ENCODE data around the gene PPP4R4. TPM values are rescaled to one million over a fixed set of nuclear protein-coding genes. Genes with fewer than 3 reads are reported as not detected.

Gene PPP4R4
- total RNA-seq, 1 experiment from 2014 or later = 0.88 TPM

DNA sequence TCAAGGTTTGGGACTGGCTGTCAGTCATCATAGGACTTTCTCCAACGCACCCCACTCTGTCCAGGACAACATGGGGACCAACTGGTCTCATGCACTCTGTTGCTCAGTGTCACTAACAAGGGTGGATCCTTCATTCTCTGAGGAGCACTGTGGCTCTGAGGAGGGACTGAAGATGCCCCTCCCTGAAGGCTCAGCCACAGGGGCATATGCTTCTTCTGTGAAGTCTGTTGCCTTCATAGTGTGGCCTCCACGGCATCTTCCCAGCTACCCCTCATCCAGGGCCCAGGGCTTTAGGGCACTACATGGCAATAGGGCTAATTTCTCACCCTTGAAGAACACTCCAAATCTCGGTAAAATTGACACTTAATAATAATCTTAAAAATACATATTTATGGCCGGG, 30.4 kb upstream of the PPP4R4 start:
- BruUV-seq (replicated peaks) = no TSS peak
- Histone ChIP-seq H3K27ac (ENCODE audit: low read depth, low read length, poor library complexity, severe bottlenecking) (no peak overlapping the region), H3K9me3 (ENCODE audit: low read depth, low read length, poor library complexity, severe bottlenecking) (no peaks in the 10 kb centered on the region), H3K4me3 (ENCODE audit: low read depth, low read length, poor library complexity, severe bottlenecking) (no peak overlapping the region), H3K36me3 (ENCODE audit: insufficient read depth, low read length, poor library complexity, severe bottlenecking) (no peaks in the 10 kb centered on the region), H3K27me3 (replicated peaks; ENCODE audit: insufficient read depth, low read depth, low read length, poor library complexity) (no peaks in the 10 kb centered on the region), H3K4me1 (ENCODE audit: insufficient read depth, low read length, poor library complexity, severe bottlenecking) (no peaks in the 10 kb centered on the region)
- TF ChIP-seq, protein P1, sequence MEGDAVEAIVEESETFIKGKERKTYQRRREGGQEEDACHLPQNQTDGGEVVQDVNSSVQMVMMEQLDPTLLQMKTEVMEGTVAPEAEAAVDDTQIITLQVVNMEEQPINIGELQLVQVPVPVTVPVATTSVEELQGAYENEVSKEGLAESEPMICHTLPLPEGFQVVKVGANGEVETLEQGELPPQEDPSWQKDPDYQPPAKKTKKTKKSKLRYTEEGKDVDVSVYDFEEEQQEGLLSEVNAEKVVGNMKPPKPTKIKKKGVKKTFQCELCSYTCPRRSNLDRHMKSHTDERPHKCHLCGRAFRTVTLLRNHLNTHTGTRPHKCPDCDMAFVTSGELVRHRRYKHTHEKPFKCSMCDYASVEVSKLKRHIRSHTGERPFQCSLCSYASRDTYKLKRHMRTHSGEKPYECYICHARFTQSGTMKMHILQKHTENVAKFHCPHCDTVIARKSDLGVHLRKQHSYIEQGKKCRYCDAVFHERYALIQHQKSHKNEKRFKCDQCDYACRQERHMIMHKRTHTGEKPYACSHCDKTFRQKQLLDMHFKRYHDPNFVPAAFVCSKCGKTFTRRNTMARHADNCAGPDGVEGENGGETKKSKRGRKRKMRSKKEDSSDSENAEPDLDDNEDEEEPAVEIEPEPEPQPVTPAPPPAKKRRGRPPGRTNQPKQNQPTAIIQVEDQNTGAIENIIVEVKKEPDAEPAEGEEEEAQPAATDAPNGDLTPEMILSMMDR (conservative IDR thresholded peaks at IDR 0.05; ENCODE audit: low read depth, low read length) = no peak
- TF ChIP-seq EZH2 (IDR thresholded peaks at IDR 0.05; ENCODE audit: borderline replicate concordance, low read depth, low read length, poor library complexity, severe bottlenecking) = no peak
- ChIA-PET CTCF (no interaction called here), POLR2A (ENCODE audit: low non-redundant PET) (no interaction called here)
- intact Hi-C loops (cut with micrococcal nuclease; ENCODE audit: unreplicated experiment) = no loop called here
- no peak for DNase-seq (ENCODE audit: low spot score)

DNA sequence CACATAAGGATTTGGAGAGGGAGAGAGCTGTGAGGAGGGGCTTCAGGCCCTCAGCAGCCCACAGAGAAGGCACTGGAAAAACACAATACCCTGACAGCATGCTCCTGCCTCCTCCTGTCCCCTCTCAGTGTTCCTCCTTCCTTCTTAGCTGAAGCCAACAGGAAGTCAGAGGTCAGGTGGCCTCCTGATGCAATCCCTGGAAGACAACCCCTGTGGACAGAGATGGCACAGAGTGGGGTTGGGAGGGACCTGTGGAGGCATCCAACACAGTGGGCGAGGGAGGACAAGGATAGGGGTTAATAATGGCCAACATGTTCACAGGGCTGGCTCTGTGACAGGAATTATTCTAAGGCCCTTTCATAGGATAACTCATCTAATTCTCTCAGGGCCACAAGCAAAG, 29.4 kb upstream of the PPP4R4 start:
- intact Hi-C loops (cut with micrococcal nuclease; ENCODE audit: unreplicated experiment) = no loop called here
- no TSS peak for BruUV-seq (replicated peaks)
- Histone ChIP-seq H3K4me1 (ENCODE audit: insufficient read depth, low read length, poor library complexity, severe bottlenecking) (no peaks in the 10 kb centered on the region), H3K4me3 (ENCODE audit: low read depth, low read length, poor library complexity, severe bottlenecking) (no peak overlapping the region), H3K9me3 (ENCODE audit: low read depth, low read length, poor library complexity, severe bottlenecking) (no peaks in the 10 kb centered on the region), H3K27ac (ENCODE audit: low read depth, low read length, poor library complexity, severe bottlenecking) (no peak overlapping the region), H3K36me3 (ENCODE audit: insufficient read depth, low read length, poor library complexity, severe bottlenecking) (no peaks in the 10 kb centered on the region), H3K27me3 (replicated peaks; ENCODE audit: insufficient read depth, low read depth, low read length, poor library complexity) (no peaks in the 10 kb centered on the region)
- DNase-seq (ENCODE audit: low spot score) = no peak
- ChIA-PET CTCF (no interaction called here), POLR2A (ENCODE audit: low non-redundant PET) (no interaction called here)
- TF ChIP-seq, protein P1 (conservative IDR thresholded peaks at IDR 0.05; ENCODE audit: low read depth, low read length) = no peak
- TF ChIP-seq EZH2 (IDR thresholded peaks at IDR 0.05; ENCODE audit: borderline replicate concordance, low read depth, low read length, poor library complexity, severe bottlenecking) = no peak

DNA sequence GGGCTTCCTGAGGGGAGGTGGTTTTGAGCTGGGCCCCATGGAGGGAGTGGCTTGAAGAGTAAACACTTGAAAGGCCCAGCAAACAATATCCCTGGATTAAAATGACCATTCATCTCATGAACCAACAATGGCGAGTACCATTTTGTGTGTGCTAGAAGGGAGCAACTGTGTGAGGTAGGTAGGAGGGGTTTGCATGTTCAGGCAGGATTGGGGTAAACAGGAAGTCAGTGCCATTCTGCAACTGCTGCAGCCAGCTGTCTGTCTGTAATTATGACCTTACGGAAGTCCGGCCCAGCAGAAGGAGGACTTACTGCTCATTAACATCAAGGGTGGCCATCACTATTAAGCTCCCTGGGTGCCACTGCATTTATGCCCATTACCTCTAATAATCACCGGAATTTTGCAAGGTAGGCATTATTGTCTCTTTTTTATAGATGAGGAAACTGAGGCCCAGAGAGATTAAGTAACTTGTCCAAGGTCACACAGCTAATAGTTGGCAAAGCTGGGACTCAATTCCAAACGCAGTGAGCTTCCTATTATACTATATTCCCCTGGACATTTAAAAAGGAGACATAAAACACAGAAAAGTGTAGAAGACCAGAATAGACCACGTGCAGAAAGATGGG, 28.1 kb upstream of the PPP4R4 start:
- H3K27me3 ChIP-seq (replicated peaks; ENCODE audit: insufficient read depth, low read depth, low read length, poor library complexity) = no peaks in the 10 kb centered on the region
- H3K4me1 ChIP-seq (ENCODE audit: insufficient read depth, low read length, poor library complexity, severe bottlenecking) = no peaks in the 10 kb centered on the region
- H3K4me3 ChIP-seq (ENCODE audit: low read depth, low read length, poor library complexity, severe bottlenecking) = no peak overlapping the region
- no peak for TF ChIP-seq EZH2 (IDR thresholded peaks at IDR 0.05; ENCODE audit: borderline replicate concordance, low read depth, low read length, poor library complexity, severe bottlenecking)
- TF ChIP-seq, protein P1 (conservative IDR thresholded peaks at IDR 0.05; ENCODE audit: low read depth, low read length) = no peak
- DNase-seq (ENCODE audit: low spot score) = no peak
- H3K27ac ChIP-seq (ENCODE audit: low read depth, low read length, poor library complexity, severe bottlenecking) = no peak overlapping the region
- no TSS peak for BruUV-seq (replicated peaks)
- POLR2A ChIA-PET (ENCODE audit: low non-redundant PET) = no interaction called here
- H3K9me3 ChIP-seq (ENCODE audit: low read depth, low read length, poor library complexity, severe bottlenecking) = no peaks in the 10 kb centered on the region
- intact Hi-C loops (cut with micrococcal nuclease; ENCODE audit: unreplicated experiment) = no loop called here
- CTCF ChIA-PET = no interaction called here
- no peaks in the 10 kb centered on the region for H3K36me3 ChIP-seq (ENCODE audit: insufficient read depth, low read length, poor library complexity, severe bottlenecking)
